Astrocyte (in vitro differentiated cells and primary cell): ENCODE results near the gene OPRL1.

Source experiments
- CTCF ChIP-seq: IDR thresholded peaks from 2 replicates; pipeline ENCODE4 v1.5.1; 2011; ENCODE audit warnings: low read depth, mild to moderate bottlenecking, inconsistent platforms, low read length, moderate library complexity; ENCODE audit not compliant: insufficient read depth
- EZH2 ChIP-seq: IDR thresholded peaks from 2 replicates; pipeline ENCODE4 v1.6.1; 2012; ENCODE audit warnings: mild to moderate bottlenecking, low read length, inconsistent platforms; ENCODE audit not compliant: insufficient read depth

- TF ChIP-seq CTCF (no peak), EZH2 (no peak)
Observed at GRCh38 chr20:64078934-64079272, 979 bp upstream of the OPRL1 start.
